ENCODE measurements around the gene SRA1.

DNA sequence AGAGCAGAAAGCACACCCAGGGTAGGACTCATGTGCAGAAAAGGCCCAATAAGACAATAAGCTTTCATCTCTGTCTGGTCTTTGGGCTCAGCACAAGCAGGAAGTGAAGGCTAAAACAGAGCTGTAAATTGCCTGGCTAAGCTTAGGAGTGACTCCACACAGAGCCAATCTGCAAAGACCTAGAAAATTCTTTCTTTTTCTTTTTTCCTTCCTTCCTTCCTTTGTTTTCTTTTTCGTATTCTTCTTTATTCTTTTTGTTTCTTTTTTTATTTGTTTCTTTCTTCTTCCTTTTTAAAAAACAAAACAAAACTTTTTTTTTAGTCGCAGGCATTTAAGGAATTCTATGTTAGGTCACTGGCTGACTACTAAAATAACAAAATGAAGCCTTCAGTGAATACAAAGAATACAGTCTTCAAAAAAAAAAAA lies 19.5 kb upstream of the SRA1 start:
- TF ChIP-seq, protein P1, sequence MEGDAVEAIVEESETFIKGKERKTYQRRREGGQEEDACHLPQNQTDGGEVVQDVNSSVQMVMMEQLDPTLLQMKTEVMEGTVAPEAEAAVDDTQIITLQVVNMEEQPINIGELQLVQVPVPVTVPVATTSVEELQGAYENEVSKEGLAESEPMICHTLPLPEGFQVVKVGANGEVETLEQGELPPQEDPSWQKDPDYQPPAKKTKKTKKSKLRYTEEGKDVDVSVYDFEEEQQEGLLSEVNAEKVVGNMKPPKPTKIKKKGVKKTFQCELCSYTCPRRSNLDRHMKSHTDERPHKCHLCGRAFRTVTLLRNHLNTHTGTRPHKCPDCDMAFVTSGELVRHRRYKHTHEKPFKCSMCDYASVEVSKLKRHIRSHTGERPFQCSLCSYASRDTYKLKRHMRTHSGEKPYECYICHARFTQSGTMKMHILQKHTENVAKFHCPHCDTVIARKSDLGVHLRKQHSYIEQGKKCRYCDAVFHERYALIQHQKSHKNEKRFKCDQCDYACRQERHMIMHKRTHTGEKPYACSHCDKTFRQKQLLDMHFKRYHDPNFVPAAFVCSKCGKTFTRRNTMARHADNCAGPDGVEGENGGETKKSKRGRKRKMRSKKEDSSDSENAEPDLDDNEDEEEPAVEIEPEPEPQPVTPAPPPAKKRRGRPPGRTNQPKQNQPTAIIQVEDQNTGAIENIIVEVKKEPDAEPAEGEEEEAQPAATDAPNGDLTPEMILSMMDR (conservative IDR thresholded peaks at IDR 0.05; ENCODE audit: low read depth, low read length): no peak
- no peak for TF ChIP-seq EZH2 (IDR thresholded peaks at IDR 0.05; ENCODE audit: low read length, unreplicated experiment)
- no peak for TF ChIP-seq EZH2phosphoT487 (IDR thresholded peaks at IDR 0.05; ENCODE audit: borderline replicate concordance, low read length)
